ENCODE results near the gene MME.

Gene MME

GRCh38 chr3:155079746-155080487, at the start of gene MME:
TSS of gene MME (plus strand) at chr3:155080319. CDS start at chr3:155084168, 3,849 bp downstream.
- DNase-seq, result peak; percentile 79

- DNase-seq, result no peak
Measured at GRCh38 chr3:155031186-155031585, 48.9 kb upstream of the MME start.

GRCh38 chr3:155032918-155033317, 47.2 kb upstream of the MME start:
- DNase-seq, result no peak

- no peak for DNase-seq
Measured at GRCh38 chr3:155034786-155035185, 45.3 kb upstream of the MME start.

- no peak for DNase-seq
Measured at GRCh38 chr3:155035553-155035952, 44.6 kb upstream of the MME start.

- no peak for DNase-seq
Measured at GRCh38 chr3:155037508-155038202, 42.5 kb upstream of the MME start.

- DNase-seq, result no peak
Measured at GRCh38 chr3:155038203-155038554, 41.9 kb upstream of the MME start.

- DNase-seq, result no peak
Measured at GRCh38 chr3:155046935-155047334, 33.2 kb upstream of the MME start.

- DNase-seq, result no peak
Measured at GRCh38 chr3:155047672-155048071, 32.4 kb upstream of the MME start.

GRCh38 chr3:155049959-155050358, 30.2 kb upstream of the MME start:
- DNase-seq, result no peak

GRCh38 chr3:155052470-155052869, 27.6 kb upstream of the MME start:
- no peak for DNase-seq

GRCh38 chr3:155053756-155054155, 26.4 kb upstream of the MME start:
- no peak for DNase-seq

- no peak for DNase-seq
Measured at GRCh38 chr3:155064920-155065319, 15.2 kb upstream of the MME start.

GRCh38 chr3:155065537-155065936, 14.6 kb upstream of the MME start:
- no peak for DNase-seq

- DNase-seq, result peak; percentile 1
Measured at GRCh38 chr3:155069729-155070128, 10.4 kb upstream of the MME start.

GRCh38 chr3:155070316-155070715, 9.8 kb upstream of the MME start:
- DNase-seq, result no peak

- no peak for DNase-seq
Measured at GRCh38 chr3:155070932-155071387, 9.2 kb upstream of the MME start.

GRCh38 chr3:155075200-155075599, 4.9 kb upstream of the MME start:
- DNase-seq, result no peak

GRCh38 chr3:155076888-155077287, 3.2 kb upstream of the MME start:
- no peak for DNase-seq

GRCh38 chr3:155078711-155079467, 1.2 kb upstream of the MME start:
- DNase-seq, result no peak

- peak; percentile 61 for DNase-seq
Measured at GRCh38 chr3:155079468-155079745, 712 bp upstream of the MME start.

- DNase-seq, result peak; percentile 19
Measured at GRCh38 chr3:155080692-155081091, 573 bp downstream of the MME start.

- DNase-seq, result no peak
Measured at GRCh38 chr3:155083313-155083905, 3.3 kb downstream of the MME start.

GRCh38 chr3:155084567-155084966, 4.4 kb downstream of the MME start:
- DNase-seq, result no peak

Measured in DMS53 (cell line).